ENCODE data around the gene PABPC1L2B. TPM values are rescaled to one million over a fixed set of nuclear protein-coding genes. Genes with fewer than 3 reads are reported as not detected.
"Not testable (repeated sequence)": the region's sequence is repeated elsewhere in the genome, so short reads cannot be mapped to it uniquely, and the experiment has no call there.

The PABPC1L2B gene
- total RNA-seq (2014; rRNA removed; shearing (Covaris generic)), result not detected in 2 replicates

DNA sequence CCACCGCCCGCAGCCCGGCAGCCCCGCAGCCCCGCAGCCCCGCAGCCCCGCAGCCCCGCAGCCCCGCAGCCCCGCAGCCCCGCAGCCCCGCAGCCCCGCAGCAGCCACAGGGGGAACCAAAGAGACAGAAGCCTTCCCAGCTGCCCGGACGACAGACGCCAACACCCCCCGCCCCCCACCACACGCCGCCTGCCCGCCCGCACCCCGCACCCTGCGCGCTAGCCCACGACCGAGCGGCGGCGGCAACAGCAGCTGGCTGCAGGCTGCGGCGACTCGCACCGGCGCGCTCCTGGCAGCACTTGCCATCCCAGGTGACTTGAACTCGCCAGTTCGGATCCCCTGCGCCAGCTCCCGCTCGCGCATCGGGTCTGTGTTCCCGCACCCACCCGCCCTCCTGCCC lies at the start of gene PABPC1L2B:
TSS of gene PABPC1L2B (plus strand) at position 207 of the 400 bp plus-strand sequence. CDS start 704 bp downstream, outside the sequence.
- DNase-seq (ENCODE audit: low spot score), result not testable (repeated sequence)

DNA sequence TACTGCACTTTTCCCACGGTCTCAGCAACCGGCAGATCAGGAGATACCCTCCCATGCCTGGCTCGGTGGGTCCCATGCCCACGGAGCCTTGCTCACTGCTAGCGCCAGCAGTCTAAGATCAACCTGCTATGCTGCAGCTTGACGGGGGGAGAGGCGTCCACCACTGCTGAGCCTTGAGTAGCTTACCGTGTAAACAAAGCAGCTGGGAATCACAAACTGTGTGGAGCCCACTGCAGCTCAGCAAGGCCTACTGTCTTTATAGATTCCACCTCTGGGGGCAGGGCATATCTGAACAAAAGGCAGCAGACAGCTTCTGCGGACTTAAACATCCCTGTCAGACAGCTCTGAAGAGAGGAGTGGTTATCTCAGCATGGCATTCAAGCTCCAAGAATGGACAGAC lies 42.8 kb upstream of the PABPC1L2B start:
- DNase-seq (ENCODE audit: low spot score), result not testable (repeated sequence)

DNA sequence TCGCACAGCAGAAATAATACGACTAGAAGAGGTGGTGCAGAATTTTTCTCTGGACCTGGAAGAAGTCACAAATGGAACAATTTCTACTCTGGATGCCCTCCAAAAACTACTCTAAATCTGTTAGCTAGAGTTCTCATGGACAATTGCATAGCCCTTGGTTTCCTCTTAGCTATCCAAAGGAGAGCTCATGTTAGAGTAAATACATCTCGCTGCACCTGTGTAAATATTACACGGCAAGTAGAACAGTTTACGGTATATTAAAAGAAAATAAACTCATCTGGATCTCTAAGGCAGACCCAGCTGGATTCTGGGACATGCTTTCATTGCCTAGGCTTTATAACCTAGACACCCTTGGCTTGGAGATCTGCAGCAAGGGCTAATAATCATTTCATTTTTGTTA lies 30.9 kb upstream of the PABPC1L2B start:
- DNase-seq (ENCODE audit: low spot score), result not testable (repeated sequence)

DNA sequence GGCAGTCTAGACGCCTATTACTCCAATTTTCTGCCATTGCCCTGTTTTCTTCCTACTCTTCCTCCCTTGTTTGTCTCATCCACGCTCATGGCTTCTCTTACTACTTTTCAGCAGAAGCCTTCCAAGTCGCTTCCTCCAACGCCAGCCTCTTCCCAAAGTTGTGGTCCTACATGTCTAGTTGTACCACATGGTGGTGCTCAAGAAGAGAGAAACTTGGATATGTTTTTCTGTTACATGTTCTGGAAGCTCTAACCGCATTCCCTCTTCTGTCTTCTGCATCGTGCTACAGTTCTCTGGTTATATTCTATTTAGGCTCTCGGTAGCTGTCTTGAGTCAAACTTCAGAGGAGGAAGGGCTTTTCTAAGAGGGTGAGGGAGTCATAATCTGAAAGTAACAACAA lies 27.9 kb upstream of the PABPC1L2B start:
- DNase-seq (ENCODE audit: low spot score), result not testable (repeated sequence)

DNA sequence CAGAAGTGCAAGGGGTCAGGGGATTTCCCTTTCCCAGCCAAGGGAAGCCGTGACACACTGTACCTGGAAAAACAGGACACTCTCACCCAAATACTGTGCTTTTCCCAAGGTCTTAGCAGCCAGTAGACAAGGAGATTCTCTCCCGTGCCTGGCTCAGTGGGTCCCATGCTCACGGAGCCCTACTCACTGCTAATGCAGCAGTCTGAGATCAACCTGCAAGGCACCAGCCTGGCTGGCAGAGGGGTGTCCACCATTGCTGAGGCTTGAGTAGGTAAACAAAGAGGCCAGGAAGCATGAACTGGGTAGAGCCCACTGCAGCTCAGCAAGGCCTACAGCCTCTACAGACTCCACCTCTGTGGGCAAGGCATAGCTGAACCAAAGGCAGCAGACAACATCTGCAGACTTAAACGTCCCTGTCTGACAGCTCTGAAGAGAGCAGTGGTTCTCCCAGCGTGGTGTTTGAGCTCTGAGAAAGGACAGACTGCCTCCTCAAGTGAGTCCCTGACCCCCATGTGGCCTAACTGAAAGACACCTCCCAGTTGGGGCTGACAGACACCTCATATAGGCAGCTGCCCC lies 21.8 kb upstream of the PABPC1L2B start:
- not testable (repeated sequence) for DNase-seq (ENCODE audit: low spot score)

DNA sequence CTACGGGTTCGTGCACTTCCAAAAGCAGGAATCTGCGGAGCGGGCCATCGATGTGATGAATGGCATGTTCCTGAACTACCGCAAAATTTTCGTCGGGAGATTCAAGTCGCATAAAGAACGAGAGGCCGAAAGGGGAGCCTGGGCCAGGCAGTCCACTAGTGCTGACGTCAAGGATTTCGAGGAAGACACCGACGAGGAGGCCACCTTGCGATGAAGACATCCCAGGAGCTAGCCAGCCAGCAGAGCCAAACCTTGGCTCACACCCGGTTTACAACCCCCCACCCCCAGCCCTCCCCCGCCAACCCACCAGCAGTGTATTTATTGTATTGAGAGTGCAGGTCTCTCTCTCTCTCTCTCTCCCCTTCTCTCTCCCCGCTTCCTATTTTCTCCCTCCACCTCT lies 1.3 kb downstream of the PABPC1L2B start:
- not testable (repeated sequence) for DNase-seq (ENCODE audit: low spot score)

DNA sequence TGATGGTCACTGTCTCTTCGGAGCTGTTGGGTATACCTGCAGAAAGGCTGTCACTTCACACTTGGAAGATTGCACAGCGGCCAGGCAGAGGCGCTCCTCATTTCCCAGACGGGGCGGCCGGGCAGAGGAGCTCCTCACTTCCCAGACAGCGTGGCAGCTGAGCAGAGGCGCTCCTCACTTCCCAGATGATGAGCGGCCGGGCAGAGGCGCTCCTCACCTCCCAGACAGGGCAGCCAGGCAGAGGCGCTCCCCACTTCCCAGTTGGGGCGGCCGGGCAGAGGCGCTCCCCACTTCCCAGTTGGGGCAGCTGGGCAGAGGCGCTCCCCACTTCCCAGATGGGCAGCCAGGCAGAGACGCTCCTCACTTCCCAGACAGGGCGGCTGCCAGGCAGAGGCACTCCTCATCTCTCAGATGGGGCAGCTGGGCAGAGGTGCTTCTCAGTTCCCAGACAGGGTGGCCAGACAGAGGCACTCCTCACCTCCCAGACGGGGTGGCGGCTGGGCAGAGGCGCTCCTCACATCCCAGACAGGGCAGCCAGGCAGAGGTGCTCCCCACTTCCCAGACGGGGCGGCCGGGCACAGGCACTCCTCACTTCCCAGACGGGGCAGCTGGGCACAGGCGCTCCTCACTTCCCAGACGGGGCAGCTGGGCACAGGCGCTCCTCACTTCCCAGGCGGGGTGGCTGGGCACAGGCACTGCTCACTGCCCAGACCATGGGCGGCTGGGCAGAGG lies 18.8 kb downstream of the PABPC1L2B start:
- DNase-seq (ENCODE audit: low spot score), result no peak

DNA sequence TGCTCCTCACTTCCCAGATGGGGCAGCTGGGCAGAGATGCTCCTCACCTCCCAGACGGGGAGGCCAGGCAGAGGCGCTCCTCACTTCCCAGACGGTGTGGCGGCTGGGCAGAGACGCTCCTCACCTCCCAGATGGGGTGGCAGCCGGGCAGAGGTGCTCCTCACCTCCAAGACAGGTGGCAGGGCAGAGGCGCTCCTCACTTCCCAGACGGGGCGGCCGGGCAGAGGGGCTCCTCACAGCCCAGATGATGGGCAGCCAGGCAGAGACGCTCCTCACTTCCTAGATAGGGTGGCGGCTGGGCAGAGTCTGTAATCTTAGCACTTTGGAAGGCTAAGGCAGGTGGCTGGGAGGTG lies 19.3 kb downstream of the PABPC1L2B start:
- not testable (repeated sequence) for DNase-seq (ENCODE audit: low spot score)

DNA sequence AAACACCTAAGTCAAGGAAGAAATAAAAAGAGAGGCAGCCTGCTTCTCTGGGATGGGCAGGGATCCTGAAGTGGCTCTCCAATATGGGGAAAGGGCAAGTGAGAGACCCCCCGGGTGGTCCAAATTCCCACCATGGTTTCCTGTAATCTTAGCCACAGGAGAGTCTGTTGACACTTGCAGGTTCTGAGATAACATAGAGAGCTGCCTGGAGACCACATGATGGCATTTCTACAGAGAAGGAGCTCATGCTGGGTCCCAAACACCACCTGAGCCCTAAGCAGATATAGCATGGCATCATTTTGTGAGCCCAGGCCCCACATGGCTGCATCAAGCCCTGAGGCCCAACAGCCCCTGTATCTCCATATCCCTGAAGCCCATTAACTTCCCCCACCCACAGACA lies 26.1 kb downstream of the PABPC1L2B start:
- no peak for DNase-seq (ENCODE audit: low spot score)

Other genes with a start within 250 kb of the PABPC1L2B start
- not detected in 2 replicates for gene DMRTC1B, start 226.0 kb upstream of the PABPC1L2B start, total RNA-seq (2014; rRNA removed; shearing (Covaris generic))
- not detected in 2 replicates for gene FAM236B, start 220.3 kb upstream of the PABPC1L2B start, total RNA-seq (2014; rRNA removed; shearing (Covaris generic))
- gene FAM236D, start 194.7 kb upstream of the PABPC1L2B start, total RNA-seq (2014; rRNA removed; shearing (Covaris generic)), result not detected in 2 replicates
- gene FAM236C, start 90.3 kb upstream of the PABPC1L2B start, total RNA-seq (2014; rRNA removed; shearing (Covaris generic)), result not detected in 2 replicates
- gene FAM236A, start 64.7 kb upstream of the PABPC1L2B start, total RNA-seq (2014; rRNA removed; shearing (Covaris generic)), result not detected in 2 replicates
- not detected in 2 replicates for gene DMRTC1, start 59.1 kb upstream of the PABPC1L2B start, total RNA-seq (2014; rRNA removed; shearing (Covaris generic))
- not detected in 2 replicates for gene PABPC1L2A, start 76.6 kb downstream of the PABPC1L2B start, total RNA-seq (2014; rRNA removed; shearing (Covaris generic))
- not detected in 2 replicates for gene NAP1L2, start 211.9 kb downstream of the PABPC1L2B start, total RNA-seq (2014; rRNA removed; shearing (Covaris generic))